Uterus (tissue), 2 donors: ENCODE results near the gene CYP4F3.

Experiments used
- POLR2A ChIP-seq, 2 donors: fragments of 450-650 bp; IDR thresholded peaks; one replicate each; pipeline ENCODE4 v1.6.1; 2016; ENCODE audit warnings: antibody characterized with exemption in 2 of 2, mild to moderate bottlenecking in 1 of 2, moderate library complexity in 1 of 2
- TF ChIP-seq, protein P1 (sequence below), 4 experiments: fragments of 200-600 bp in 2 of 4; fragments of 450-650 bp in 2 of 4; sonication (generic) in 2 of 4; IDR thresholded peaks; one replicate each; pipeline ENCODE4 v1.5.1; 2016 to 2019; ENCODE audit warnings: antibody characterized with exemption in 4 of 4, mild to moderate bottlenecking in 2 of 4, moderate library complexity in 1 of 4

GRCh38 chr19:15673176-15673654 lies 32.5 kb downstream of the CYP4F3 start:
- TF ChIP-seq, protein P1, sequence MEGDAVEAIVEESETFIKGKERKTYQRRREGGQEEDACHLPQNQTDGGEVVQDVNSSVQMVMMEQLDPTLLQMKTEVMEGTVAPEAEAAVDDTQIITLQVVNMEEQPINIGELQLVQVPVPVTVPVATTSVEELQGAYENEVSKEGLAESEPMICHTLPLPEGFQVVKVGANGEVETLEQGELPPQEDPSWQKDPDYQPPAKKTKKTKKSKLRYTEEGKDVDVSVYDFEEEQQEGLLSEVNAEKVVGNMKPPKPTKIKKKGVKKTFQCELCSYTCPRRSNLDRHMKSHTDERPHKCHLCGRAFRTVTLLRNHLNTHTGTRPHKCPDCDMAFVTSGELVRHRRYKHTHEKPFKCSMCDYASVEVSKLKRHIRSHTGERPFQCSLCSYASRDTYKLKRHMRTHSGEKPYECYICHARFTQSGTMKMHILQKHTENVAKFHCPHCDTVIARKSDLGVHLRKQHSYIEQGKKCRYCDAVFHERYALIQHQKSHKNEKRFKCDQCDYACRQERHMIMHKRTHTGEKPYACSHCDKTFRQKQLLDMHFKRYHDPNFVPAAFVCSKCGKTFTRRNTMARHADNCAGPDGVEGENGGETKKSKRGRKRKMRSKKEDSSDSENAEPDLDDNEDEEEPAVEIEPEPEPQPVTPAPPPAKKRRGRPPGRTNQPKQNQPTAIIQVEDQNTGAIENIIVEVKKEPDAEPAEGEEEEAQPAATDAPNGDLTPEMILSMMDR (IDR thresholded peaks at IDR 0.05): no peak
- TF ChIP-seq POLR2A (IDR thresholded peaks at IDR 0.05): no peak
